HG02840 (cell line): ENCODE results near the gene HIVEP1.
"Not testable (repeated sequence)": the region's sequence is repeated elsewhere in the genome, so short reads cannot be mapped to it uniquely, and the experiment has no call there.

Source experiments
- ATAC-seq: cut with Tn5 transposase; IDR thresholded peaks from one replicate; pipeline ENCODE4 v1.9.1; 2021; ENCODE audit warnings: mild to moderate bottlenecking, moderate library complexity, moderate number of reproducible peaks; ENCODE audit not compliant: unreplicated experiment, low FRiP score

The HIVEP1 gene

GRCh38 chr6:12077021-12077710 is 65.1 kb downstream of the HIVEP1 start:
- no peak for ATAC-seq

- ATAC-seq, result no peak
Observed at GRCh38 chr6:12078014-12078413, 65.9 kb downstream of the HIVEP1 start.

GRCh38 chr6:12081771-12082170 is 69.7 kb downstream of the HIVEP1 start:
- ATAC-seq, result no peak

DNA sequence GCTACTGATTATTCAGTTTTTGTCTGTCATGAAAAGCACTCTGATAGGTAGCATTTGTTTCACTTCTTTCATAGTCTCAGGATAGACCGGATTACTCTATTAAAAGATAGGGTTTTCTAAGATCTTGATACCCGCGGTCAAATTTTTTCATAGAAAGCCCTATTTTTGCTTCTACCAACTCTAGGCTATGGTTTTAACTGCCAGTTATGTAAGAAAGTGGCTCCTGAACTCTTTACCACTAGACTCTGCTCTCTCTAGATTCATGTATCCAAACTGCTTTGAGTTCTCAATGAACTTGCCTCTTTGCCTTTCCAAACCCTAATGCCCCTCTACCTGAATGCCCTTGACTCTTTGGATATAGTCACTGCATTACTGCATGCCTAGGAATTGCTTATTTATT is 70.3 kb downstream of the HIVEP1 start:
- no peak for ATAC-seq

GRCh38 chr6:12083302-12083701 is 71.2 kb downstream of the HIVEP1 start:
- ATAC-seq, result no peak

DNA sequence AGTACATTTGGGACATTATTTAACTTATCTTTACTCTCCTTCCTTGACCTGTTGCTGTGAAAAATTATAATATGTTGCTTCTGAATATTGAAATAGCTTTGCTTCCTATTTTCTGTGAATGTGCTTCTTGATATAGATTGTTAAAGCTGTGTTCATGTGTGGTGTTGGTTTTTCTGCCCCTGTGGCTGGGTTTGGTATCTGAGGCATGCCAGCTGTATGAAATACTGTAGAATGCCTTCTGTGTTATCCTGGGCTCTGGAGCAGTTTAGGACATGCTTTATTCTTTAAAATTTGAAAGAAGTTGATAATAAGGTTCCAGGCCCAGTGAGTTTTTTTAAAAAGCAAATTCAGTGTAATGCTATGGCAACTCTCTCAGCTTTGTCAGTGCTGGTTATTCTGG is 71.7 kb downstream of the HIVEP1 start:
- ATAC-seq, result no peak

GRCh38 chr6:12084681-12085080 is 72.6 kb downstream of the HIVEP1 start:
- no peak for ATAC-seq

GRCh38 chr6:12088531-12088930 is 76.4 kb downstream of the HIVEP1 start:
- no peak for ATAC-seq

GRCh38 chr6:12090714-12091113 is 78.6 kb downstream of the HIVEP1 start:
- no peak for ATAC-seq

DNA sequence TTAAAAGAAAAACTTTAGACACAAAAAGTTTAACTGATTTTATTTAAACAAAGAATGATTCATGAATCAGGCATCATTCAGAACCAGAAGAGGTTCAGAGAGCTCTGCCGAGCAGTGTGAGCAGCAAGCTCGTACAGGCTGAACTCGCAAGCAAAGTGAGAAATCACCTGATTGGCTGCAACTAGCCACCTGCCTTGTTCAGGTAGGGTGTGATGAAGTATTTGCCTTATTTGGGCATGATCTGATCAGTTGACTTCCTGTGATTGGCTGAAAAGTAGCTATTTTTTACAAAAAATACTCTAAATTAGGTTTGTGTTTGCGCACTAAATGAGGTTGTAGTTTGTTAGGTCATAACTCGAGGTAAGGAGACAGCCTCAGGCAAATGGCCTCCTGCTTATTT is 80.7 kb downstream of the HIVEP1 start:
- no peak for ATAC-seq

GRCh38 chr6:12094689-12095088 is 82.6 kb downstream of the HIVEP1 start:
- no peak for ATAC-seq

- ATAC-seq, result no peak
Observed at GRCh38 chr6:12096342-12096741, 84.2 kb downstream of the HIVEP1 start.

- ATAC-seq, result no peak
Observed at GRCh38 chr6:12097791-12098190, 85.7 kb downstream of the HIVEP1 start.

GRCh38 chr6:12099623-12100338 is 87.7 kb downstream of the HIVEP1 start:
- ATAC-seq, result no peak

GRCh38 chr6:12101048-12101447 is 88.9 kb downstream of the HIVEP1 start:
- no peak for ATAC-seq

- ATAC-seq, result no peak
Observed at GRCh38 chr6:12101653-12102312, 89.7 kb downstream of the HIVEP1 start.

GRCh38 chr6:12102350-12102749 is 90.2 kb downstream of the HIVEP1 start:
- ATAC-seq, result no peak

- ATAC-seq, result no peak
Observed at GRCh38 chr6:12103158-12103557, 91.0 kb downstream of the HIVEP1 start.

DNA sequence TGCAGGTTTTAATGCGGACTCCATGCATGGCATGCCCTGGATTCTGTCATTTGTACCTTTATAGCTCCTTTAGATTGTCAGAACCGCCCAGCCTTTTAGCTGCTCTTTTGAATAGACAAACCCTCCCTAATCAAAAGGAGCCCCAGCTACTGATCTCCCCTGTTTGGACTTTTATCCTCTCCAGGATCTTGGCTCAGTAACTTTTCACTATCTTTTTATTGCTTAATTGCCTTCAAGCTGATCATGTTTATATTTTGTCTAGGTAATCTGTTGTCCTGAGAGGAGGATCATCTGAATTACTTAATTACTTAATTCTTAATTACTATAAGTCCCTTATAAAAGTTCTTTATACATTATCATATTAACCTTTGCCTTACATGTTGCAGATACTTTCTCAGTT is 93.2 kb downstream of the HIVEP1 start:
- ATAC-seq, result no peak

GRCh38 chr6:12108376-12108775 is 96.3 kb downstream of the HIVEP1 start:
- ATAC-seq, result not testable (repeated sequence)

DNA sequence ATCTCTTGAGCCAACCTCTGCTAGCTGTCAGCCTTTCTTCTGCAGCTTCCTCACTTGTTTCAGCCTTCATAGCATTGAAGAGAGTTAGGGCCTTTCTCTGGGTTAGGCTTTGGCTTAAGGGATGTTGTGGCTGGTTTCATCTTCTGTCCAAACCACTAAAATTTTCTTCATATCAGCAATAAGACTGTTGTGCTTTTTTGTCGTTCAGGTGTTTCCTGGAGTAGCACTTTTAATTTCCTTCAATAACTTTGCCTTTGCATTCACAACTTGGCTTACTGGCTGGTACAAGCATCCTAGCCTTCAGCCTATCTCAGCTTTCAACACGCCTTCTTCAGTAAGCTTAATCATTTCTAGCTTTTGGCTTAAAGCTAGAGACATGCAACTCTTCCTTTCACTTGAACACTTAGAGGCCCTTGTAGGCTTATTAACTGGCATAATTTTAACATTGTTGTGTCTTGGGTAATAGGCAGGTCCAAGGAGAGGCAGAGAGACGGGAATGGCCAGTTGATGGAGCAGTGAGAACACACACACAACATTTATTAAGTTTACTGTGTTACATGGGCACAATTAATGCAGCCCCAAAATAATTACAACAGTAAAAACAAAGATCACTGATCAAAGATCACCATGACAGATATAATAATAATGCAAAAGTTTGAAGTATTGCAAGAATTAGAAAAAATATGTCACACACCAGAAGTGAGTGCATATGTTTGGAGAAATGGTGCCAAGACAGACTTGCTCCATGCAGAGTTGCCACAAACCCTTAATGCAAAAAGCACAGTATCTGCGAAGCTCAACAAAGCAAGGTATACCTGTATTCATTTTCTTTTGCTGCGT is 98.6 kb downstream of the HIVEP1 start:
- ATAC-seq, result no peak
